Measurements from ENCODE around the gene DBNDD2.

The DBNDD2 gene

DNA sequence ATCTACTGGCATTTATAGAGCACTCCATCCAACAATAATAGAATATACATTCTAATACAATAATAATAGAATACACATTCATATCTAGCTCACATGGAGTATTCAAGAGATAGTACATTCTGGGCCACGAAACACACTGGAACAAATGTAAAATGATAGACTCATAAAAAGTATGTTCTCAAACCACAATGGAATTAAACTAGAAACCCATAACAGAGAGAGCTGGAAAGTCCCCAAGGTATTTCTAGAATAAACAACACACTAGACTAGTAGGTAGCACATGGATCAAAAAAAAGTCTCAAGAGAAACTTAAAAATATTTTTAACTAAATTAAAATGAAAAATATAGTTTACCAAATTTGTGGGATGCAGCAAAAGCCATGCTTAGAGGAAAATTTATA, 20.8 kb upstream of the DBNDD2 start:
- DNase-seq: no peak

DNA sequence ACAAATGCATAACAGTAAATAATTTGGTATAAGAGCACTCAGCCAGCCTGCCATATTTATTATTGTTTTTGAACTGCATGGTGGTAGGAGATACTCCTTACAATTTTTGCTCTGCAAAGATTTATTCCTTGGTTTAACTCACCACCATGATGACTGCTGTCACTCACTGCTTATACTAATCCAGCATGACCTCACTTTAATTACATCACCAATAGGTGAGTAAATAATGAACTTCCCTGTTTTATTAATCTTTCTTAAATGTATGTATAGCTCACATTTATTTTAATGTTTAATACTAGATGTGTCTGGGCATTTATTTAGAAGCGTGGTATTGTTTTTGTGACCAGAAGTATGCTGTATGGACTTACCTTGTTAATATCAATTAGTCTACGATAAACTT, 17.2 kb upstream of the DBNDD2 start:
- no peak for DNase-seq

DNA sequence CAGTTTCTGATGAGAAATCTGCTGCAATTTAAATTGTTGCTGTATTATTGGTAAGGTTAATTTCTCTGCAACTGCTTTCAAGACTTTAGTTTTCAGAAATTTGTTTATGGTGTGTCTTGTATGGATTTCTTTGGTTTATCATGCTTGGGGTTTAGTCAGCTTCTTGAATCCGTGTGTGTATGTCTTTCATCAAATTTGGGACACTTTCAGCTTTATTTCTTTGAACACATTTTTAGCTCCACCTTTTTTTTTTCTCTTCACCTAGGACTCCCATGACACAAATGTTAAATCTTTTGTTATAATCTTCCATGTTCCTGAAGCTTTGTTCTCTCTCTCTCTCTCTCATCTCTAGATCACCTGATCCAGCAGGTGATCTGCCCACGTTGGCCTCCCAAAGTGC, 16.5 kb upstream of the DBNDD2 start:
- DNase-seq: no peak

DNA sequence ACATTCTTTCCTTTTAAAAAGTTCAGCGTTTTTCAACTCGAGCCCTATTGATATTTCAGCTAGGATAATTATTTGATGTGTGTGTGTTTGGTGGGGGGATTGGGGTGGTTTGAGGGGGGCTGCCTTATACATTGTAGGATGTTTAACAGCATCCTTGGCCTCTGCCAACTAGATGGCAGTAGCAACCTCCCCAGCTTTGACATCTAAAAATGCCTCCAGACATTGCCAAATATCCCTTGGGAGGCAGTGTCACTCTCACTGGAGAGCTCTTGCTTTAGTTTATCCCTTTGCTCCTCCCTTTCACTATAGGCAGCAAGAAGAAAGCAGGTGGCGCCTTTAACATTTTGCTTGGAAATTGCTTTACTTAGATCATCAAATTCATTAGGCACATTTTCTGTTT, 15.4 kb upstream of the DBNDD2 start:
- no peak for DNase-seq

DNA sequence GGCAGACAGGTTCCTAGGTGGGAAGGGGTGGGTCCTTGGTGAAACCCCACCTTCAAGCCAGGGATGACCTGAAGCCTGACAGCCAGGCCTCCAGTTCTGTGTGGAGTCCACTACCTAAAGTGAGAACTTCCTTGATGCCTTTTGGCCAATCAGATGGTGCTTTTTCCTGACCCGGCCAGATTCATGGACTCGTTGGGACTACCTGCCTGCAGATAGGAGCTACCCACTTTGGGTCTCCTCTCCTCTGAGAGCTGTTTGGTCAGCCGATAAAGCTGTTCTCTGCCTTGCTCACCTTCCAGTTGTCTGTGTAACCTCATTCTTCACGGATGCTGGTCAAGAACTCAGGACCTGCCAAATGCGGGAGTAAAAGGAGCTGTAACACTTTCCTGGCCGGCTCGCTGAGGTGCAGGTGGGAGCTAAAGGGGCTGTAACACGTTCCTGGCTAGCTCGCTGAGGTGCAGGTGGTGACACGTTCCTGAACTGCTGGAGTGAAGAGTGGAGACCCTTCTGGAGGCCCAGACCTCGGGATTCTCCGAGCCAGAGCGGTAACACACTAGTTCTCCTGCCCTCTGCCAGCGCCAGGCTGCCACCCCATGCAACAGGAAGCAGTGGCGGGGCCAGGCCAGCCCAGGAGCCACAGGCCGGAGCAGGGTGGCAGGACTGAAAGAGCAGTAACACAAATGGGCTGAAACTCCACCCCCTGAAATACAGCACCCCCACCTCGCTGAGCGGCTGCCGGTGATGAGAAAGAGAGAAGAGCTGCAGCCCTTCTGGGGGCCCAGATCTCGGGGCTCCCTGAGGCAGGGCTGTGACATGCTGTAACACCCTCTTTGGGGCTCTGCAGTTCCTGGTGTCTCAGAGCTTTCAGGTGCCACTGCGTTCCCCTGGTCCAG, 13.6 kb upstream of the DBNDD2 start:
- no peak for DNase-seq

DNA sequence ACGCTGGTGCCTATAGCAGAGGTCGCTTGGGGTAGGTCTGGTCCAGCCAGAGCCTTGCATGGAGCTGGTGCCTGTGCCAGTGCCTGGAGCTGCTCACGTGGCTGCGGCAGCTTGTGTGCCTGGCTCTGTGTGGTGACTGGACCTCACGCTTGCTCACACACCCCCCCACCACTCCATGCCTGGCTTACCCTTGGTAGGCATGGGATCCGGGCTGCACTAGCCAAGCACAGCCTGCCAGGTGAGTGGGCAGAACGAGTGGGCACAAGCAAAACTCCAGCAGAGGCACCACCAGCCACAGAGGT, 13.0 kb upstream of the DBNDD2 start:
- DNase-seq: no peak

DNA sequence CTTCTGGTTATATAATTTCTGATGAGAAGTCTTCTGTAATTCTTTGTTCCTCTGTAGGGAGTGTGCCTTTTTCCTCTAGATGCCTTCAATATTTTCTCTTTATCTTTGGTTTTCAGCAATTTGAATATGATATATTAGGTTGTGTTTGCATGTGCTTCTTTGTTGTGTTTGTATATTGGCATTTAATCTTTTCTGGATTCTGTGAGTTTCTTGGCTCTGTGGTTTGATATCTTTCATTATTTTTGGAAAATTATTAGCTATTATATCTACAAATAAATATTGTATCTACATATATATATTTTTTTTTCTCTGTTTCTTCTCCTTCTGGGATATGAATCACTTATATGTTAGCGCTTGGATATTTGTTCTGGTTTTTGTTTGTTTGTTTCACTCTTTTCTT, 9.1 kb upstream of the DBNDD2 start:
- no peak for DNase-seq

DNA sequence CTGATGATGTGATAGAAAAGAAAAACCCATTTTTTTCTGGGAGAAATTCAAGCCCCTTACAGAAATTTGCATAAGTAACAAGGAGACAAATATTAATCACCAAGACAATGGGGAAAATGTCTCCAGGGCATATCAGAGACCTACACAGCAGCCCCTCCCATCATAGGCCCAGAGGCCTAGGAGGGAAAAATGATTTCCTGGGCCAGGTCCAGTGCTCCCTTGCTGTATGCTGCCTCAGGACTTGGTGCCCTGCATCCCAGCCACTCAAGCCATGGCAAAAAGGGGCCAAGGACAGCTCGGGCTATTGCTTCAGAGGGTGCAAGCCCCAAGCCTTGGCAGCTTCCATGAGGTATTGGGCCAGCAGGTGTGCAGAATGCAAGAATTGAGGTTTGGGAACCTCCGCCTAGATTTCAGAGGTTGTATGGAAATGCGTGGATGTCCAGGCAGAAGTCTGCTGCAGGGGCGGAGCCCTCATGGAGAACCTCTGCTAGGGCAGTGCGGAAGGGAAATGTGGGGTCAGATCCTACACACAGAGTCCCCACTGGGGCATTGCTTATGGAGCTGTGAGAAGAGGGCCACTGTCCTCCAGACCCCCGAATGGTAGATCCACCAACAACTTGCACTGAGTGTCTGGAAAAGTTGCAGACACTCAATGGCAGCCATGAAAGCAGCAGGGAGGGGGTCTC, 7.6 kb upstream of the DBNDD2 start:
- DNase-seq: no peak

DNA sequence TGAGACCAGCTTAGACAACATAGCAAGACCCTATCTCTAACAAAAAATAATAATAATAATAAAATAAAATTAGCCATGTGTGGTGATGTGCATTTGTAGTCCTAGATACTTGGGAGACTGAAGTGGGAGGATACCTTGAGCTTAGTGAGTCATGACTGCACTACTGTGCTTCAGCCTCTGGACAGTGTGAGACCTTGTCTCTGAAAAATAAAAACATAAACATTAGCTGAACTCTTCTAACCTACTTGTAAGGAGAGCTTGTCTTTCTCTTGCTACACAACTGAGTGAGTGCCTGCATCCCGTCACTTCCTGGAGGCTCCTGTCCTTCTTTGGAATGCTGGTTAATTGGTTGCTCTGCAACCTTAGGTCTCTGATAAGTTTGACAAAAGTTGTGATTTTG, 5.1 kb upstream of the DBNDD2 start:
- DNase-seq: no peak

DNA sequence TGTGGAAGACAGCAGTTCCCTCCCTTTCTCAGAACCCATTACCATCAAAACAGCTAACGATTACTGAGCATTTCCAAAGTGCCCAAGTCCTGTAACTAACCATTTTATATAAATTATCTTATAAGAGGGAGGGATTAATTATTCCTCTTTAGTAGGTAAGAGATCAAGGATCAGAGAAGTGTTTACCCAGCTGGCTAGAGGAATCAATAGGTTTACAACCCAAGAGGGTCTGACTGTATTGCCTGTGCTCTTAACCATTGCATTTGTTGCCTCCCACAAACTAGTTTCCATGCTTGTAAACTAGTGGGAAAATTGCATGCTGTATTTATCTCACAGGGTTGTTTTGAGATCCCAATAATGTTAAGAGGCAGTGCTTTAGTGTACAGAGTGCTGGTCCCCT, 3.7 kb upstream of the DBNDD2 start:
- no peak for DNase-seq

DNA sequence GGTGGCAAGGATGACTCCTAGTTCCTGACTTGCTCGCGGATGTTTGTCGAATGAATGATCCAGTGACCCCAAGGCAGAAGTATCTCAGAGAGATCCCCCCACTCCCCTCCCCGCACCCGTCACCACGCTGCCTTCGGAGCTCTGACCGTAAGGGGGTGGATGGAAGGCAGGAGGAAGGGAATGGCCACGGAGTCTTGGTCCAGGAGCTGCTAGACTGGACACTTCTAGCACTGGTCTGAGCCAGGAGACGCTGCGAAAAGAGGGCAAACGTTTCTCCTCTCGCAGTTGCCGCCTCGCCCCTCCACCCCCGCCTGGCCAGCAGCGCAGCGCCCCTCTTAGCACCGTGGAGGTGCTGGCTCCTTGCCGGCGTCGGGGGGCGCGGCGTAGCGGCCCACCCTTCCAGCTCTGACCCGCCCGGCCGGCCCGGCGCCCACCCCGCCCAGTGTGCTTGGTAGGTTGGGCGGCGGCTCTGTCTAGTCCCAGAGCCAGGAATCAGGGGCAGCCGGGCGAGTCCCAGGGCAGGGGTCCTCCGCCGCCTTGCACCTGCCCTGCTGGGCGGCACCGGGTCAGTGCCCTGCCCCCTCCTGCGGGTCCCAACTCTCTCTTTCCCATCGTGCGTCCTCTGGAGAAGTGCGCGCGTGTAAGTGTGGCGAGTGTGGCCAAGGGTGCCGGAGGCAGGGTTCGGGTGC, 2.4 kb upstream of the DBNDD2 start:
- no peak for DNase-seq

DNA sequence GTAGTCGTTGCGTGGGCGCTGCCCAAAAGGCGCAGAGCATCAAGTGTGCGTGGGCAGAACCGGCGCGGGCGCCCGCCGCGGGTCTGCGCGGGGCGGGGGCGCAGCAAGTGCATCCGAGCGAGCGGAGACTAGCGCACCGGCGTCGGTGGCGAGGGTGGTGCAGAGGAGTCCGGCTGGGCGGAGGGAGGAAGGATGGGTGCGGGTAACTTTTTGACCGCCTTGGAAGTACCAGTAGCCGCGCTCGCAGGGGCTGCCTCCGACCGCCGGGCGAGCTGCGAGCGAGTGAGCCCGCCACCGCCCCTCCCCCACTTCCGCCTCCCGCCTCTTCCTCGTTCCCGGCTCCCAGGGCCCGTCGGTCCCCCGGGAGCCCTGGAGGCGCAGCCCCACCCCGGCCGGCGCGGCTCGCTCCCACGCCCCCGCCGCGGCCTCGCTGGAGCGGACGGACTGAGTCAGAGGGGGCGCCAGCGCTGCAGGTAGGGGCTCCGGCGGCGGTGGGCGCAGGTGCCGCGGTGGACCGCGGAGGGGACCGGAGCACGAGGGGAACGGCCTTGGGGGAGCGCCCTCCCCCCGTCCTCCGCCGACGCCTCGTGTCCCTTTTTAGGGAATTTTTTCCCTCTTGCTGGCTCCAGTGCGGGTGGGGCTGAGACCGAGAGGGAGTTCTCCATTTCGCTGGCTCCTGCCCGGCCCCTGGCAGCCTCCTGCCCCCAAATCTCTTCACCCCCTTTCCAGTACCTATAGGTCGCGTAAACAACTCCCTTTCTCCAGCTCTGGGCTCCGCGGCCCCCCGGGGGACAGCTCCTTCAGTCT, 1.6 kb upstream of the DBNDD2 start:
- peak; percentile 52 for DNase-seq

DNA sequence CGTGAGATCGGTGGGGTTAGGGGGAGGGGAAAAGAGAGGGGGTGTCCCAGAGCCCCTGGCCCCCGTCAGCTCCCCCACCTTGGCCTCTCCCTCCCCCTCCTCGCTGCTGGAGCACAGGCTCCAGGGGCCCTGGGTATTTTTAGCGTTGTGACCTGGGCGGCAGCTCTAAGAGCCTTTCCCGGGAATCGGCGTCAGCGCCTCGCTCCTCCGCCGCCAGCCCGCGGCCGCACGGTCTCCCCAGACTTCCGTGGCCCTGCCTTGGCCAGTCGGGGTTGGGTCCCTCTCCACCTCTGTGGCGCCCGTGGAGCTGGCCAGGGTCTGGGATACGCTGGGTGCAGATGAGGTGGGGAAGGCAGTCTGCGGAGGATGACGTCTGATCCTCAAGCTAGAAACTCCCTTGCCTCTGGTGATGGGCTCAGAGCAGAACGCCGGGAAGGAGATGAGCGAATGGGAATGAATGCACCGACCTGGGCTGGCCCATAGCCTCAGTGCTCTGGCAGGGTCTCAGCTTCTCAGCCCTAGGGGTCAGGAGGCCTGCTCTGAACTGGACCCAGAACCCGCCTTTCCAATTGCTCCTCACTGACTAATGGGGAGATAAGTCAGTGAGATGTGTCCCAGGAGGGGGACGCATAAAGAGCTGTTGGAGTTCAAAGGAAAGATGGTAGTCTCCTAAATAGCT, 883 bp upstream of the DBNDD2 start:
- peak; percentile 7 for DNase-seq

DNA sequence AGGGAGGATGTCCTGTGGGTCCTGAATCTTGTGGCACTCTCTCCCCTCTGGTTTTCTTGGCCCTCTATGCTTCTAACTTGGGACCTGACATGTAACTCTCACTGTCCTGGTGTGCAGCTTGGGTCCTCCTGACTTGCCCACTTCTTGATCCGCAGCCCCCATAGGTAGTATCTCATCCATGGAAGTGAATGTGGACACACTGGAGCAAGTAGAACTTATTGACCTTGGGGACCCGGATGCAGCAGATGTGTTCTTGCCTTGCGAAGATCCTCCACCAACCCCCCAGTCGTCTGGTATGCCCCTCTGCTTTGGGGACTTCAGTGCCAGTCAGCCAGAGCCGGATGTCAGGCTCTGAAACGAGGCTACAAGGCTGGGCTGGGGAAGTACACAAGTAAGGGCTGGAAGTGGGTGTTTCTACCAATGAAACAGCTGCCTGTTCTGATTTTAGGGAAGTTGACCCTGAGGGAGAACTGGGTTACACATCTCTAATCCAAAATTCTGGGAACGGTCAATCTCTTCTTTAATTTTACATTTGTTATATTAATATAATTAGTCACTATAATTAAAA, 641 bp downstream of the DBNDD2 start:
- no peak for DNase-seq

DNA sequence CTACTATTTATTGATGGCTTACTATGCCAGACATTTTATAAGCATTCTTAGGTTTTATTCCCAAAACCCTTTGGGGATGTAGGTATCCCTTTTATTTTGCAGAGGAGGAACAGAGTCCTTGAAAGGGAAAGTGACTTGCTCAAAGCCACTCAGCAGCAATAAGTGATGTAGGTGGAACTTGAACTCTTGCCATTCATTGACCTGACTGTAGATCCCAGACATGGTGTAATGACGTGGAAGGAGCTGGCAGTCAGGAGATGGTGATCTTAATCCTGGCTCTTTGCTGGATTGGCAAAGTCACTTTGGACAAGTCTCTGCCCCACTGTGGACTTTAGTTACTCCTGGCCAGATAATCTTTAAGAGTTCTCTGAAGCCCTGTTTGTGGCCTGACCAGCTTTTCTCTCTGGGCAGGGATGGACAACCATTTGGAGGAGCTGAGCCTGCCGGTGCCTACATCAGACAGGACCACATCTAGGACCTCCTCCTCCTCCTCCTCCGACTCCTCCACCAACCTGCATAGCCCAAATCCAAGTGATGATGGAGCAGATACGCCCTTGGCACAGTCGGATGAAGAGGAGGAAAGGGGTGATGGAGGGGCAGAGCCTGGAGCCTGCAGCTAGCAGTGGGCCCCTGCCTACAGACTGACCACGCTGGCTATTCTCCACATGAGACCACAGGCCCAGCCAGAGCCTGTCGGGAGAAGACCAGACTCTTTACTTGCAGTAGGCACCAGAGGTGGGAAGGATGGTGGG, 1.6 kb downstream of the DBNDD2 start:
- no peak for DNase-seq

DNA sequence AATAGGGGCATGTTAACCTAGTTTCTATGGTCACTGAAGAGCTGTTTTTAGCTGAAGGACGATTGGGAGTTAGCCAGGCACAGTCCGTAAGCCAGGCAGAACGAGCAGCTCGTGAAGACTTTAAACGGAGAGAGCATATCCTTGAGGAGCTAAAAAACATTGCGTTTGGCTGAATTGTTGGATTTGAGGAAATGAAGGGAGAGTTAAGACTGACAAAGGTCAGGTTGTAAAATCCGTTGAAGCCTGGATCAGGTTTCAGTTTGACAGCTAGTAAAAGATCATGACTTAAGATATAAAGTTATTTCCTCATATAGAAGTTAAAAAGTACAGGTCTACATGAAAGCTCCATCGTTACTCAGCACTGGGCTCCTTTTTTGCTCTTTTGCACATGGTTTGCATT, 2.8 kb downstream of the DBNDD2 start:
- DNase-seq: no peak

DNA sequence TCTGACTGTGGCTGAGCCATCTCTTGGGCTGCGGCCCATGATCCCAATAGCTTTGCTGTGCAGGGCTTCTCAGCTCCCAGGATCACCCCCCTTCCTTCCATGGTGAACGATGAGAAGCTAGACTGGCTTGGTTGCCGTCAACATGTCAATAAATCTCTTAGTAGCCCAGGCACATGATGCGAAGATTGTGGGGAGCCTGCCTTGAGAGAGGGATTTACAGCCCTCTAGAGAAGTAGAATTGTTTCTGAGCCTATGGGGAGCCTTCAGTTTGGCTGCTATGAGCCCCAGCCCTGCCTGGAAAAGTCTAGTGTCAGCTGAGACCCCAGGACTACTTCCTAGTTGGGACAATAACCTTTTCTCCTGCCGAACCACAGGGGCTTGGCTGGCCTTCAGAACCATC, 4.6 kb downstream of the DBNDD2 start:
- DNase-seq: no peak

DNA sequence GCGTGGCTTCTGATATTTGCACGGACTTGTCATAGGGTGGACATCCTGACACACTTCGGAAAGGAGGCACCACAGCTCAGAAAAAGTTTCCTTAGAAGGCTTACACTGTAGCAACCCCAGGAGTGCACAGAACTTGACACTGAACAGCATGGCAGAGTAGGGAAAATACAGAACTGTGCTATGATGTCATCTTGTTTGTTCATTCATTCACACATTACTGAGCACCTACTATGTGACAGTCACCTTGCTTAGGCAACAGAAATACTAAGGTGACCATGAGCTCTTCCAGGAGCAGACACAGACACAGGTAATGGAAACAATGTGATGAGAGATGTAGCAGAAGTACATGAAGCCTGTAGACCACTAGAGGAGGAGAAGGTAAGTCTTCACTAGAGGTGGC, 5.4 kb downstream of the DBNDD2 start:
- DNase-seq: no peak

DNA sequence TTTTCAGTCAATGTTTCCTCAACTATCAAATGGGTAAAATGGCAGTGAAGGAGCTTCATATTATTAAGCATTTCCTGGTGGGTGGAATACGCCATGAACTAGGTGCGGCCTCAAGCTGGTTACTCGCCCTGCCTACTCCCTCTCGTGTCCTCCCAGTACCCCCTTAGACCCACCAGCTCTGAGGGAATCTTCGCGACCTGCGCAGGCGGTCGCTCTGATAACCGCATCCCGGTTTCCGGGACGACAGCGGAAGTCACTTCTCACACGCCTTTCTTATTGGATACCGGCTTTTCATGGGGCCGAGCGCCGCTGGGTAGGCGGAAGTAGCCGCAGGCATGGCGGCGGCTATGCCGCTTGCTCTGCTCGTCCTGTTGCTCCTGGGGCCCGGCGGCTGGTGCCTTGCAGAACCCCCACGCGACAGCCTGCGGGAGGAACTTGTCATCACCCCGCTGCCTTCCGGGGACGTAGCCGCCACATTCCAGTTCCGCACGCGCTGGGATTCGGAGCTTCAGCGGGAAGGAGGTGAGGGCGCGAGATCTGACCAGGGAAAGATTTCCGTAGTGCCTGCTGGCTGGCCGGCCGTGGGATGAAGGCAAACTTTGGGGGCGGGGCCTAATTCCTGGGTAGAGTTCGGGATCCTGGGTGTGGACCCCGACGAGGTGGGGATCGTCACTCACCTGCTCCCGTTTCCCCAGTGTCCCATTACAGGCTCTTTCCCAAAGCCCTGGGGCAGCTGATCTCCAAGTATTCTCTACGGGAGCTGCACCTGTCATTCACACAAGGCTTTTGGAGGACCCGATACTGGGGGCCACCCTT, 7.9 kb downstream of the DBNDD2 start, which contains the start of gene PIGT:
PIGT (plus strand) TSS at position 320 of the 816 bp plus-strand sequence; CDS start at position 336, 16 bp downstream.
- DNase-seq: peak; percentile 83

DNA sequence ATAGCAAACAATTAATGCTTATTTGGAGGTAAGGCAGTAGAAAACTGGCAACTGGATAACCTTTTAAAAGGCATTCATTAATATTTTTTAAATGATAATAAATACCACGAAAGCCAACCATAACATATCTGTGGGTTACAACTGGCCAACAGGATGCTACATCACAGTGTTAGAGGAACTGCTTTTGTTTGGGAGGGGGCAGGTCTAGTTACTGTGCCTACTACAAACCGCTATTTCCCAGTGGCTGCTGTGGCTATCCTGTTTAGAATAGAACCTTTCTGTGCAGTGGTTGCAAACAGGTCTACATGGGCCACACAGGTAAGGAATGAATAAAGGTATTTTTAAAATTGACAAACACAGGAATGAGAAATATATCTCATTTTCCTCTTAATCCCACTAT, 8.8 kb downstream of the DBNDD2 start:
- DNase-seq: no peak
